Mucosa of rectum (tissue), 2 donors: ENCODE measurements around the gene KCTD7.
"Not testable (repeated sequence)": the region's sequence is repeated elsewhere in the genome, so short reads cannot be mapped to it uniquely, and the experiment has no call there.

Experiments used
- H3K27ac ChIP-seq, 2 donors: one replicate each; pipeline ENCODE4 v1.7.0; 2013; ENCODE audit warnings: inconsistent platforms in 2 of 2, low read depth in 2 of 2, low read length in 2 of 2
- H3K27me3 ChIP-seq, 2 donors: one replicate each; pipeline ENCODE4 v1.7.0; 2013; ENCODE audit warnings: low read length in 2 of 2; ENCODE audit not compliant: control insufficient read depth in 2 of 2, insufficient read depth in 2 of 2
- H3K36me3 ChIP-seq, 2 donors: one replicate each; pipeline ENCODE4 v1.7.0; 2013; ENCODE audit warnings: low read length in 2 of 2; ENCODE audit not compliant: control insufficient read depth in 2 of 2, insufficient read depth in 2 of 2
- H3K4me1 ChIP-seq, 2 donors: one replicate each; pipeline ENCODE4 v1.7.0; 2013; ENCODE audit warnings: low read length in 2 of 2, mild to moderate bottlenecking in 1 of 2; ENCODE audit not compliant: control insufficient read depth in 2 of 2, insufficient read depth in 2 of 2
- H3K4me3 ChIP-seq, 2 donors: one replicate each; pipeline ENCODE4 v1.7.0; 2013; ENCODE audit warnings: low read length in 2 of 2
- H3K9ac ChIP-seq, 2 donors: one replicate each; pipeline ENCODE4 v1.7.0; 2013; ENCODE audit warnings: low read length in 2 of 2, low read depth in 1 of 2, mild to moderate bottlenecking in 1 of 2
- H3K9me3 ChIP-seq, 2 donors: one replicate each; pipeline ENCODE4 v1.7.0; 2013; ENCODE audit warnings: low read length in 2 of 2; ENCODE audit not compliant: control insufficient read depth in 2 of 2
- donor health status: healthy.
- donor health status: Normal muscosa, but diverticular disease.

KCTD7 gene

DNA sequence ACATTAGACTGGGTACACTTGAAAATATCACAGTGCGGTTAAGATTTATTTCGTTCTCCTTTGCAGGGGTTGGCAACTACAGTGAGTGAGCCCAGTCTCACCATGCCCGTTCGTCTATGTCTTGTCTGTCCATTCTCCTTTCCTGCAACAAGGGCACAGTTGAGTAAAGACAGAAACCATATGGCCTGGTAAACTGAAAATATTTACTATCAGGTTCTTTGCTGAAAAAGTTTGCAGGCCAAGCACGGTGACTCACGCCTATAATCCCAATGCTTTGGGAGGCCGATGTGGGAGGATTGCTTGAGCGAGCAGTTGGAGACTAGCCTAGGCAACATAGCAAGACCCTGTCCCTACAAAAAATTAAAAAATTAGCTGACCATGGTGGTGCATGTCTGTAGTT lies 11.4 kb upstream of the KCTD7 start:
- no peaks in the 10 kb centered on the region for H3K27me3 ChIP-seq
- no peak overlapping the region for H3K9ac ChIP-seq
- H3K27ac ChIP-seq = no peak overlapping the region
- H3K4me1 ChIP-seq = no peaks in the 10 kb centered on the region
- no peaks in the 10 kb centered on the region for H3K9me3 ChIP-seq
- no peak overlapping the region for H3K4me3 ChIP-seq
- H3K36me3 ChIP-seq = no peaks in the 10 kb centered on the region

DNA sequence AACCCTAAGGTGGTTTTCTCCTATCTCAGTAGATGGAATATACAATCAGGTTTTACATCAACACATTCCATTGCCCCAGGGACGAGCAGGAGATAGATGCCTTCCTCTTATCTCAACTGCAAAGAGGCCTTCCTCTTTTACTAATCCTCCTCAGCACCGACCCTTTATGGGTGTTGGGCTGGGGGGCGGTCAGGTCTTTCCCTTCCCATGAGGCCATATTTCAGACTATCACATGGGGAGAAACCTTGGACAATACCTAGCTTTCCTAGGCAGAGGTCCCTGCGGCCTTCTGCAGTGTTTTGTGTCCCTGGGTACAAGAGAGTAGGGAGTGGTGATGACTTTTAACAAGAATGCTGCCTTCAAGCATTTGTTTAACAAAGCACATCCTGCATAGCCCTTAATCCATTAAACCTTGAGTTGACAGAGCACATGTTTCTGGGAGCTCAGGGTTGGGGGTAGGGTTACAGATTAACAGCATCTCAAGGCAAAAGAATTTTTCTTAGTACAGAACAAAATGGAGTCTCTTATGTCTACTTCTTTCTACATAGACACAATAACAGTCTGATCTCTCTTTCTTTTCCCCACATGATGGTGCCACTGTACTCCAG lies 9.2 kb upstream of the KCTD7 start:
- H3K4me1 ChIP-seq, H3K9me3 ChIP-seq, H3K4me3 ChIP-seq, H3K27ac ChIP-seq, H3K9ac ChIP-seq, H3K27me3 ChIP-seq, H3K36me3 ChIP-seq: not testable (repeated sequence)

GRCh38 chr7:66626331-66626934 lies 2.2 kb upstream of the KCTD7 start:
- no peaks in the 10 kb centered on the region for H3K36me3 ChIP-seq
- H3K4me1 ChIP-seq = peaks cover 6 to 13% of the 10 kb centered on the region in 2 donors
- no peaks in the 10 kb centered on the region for H3K9me3 ChIP-seq
- H3K27me3 ChIP-seq = no peaks in the 10 kb centered on the region
- no peak overlapping the region for H3K4me3 ChIP-seq
- no peak overlapping the region for H3K27ac ChIP-seq
- H3K9ac ChIP-seq = no peak overlapping the region

DNA sequence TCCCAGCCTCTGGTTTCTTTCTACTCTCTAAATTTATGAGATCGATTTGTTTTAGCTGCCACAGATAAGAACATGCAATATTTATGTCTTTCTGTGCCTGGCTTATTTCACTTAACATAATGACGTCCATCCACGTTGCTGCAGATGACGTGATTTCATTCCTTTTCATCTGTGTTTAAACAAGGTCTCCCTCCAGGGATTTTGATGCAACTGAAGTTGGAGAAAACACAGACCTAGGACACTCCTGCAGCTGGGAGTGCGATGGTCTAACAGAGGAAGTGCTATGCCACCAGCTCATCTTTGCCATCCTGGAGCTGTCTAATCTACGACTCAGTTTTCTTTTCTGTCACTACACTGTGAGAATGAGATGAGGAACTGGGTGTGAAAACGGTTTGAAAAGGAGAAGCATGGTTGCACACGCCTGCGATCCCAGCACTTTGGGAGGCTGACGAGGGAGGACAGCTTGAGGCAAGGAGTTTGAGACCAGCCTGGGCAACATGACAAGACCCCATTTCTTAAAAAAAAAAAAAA lies 1.5 kb upstream of the KCTD7 start:
- Histone ChIP-seq H3K4me3 (peak overlapping the region; percentile 91 to 93), H3K9me3 (no peaks in the 10 kb centered on the region), H3K36me3 (no peaks in the 10 kb centered on the region), H3K4me1 (peaks cover 10 to 13% of the 10 kb centered on the region in 2 donors), H3K27ac (peak overlapping the region in 1 of 2 donors; percentile 97), H3K27me3 (no peaks in the 10 kb centered on the region), H3K9ac (no peak overlapping the region)

DNA sequence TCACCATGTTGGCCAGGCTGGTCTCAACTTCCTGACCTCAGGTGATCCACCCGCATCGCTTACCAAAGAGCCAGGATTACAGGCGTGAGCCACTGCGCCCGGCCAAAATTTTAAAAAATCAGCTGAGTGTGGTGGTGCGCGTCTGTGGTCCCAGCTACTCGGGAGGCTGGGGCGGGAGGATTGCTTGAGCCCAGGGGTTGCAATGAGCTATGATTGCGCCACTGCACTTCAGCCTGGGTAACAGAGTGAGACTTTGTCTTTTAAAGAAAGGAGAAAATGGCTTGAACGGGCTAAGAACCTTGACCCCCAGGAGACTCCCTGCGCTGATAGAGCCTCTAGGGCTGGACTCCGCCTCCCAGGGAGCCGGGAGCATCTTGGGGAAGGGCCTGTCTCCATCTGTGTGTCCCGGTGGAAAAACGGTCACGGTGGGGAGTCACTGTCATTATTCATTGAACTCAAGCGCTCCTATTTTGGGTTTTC lies 760 bp upstream of the KCTD7 start:
- H3K36me3 ChIP-seq = no peaks in the 10 kb centered on the region
- H3K9ac ChIP-seq = peak overlapping the region; percentile 94 to 96
- no peaks in the 10 kb centered on the region for H3K27me3 ChIP-seq
- H3K27ac ChIP-seq = peak overlapping the region; percentile 97 to 99
- H3K9me3 ChIP-seq = no peaks in the 10 kb centered on the region
- H3K4me3 ChIP-seq = peak overlapping the region; percentile 91 to 93
- H3K4me1 ChIP-seq = peaks cover 10 to 13% of the 10 kb centered on the region in 2 donors

DNA sequence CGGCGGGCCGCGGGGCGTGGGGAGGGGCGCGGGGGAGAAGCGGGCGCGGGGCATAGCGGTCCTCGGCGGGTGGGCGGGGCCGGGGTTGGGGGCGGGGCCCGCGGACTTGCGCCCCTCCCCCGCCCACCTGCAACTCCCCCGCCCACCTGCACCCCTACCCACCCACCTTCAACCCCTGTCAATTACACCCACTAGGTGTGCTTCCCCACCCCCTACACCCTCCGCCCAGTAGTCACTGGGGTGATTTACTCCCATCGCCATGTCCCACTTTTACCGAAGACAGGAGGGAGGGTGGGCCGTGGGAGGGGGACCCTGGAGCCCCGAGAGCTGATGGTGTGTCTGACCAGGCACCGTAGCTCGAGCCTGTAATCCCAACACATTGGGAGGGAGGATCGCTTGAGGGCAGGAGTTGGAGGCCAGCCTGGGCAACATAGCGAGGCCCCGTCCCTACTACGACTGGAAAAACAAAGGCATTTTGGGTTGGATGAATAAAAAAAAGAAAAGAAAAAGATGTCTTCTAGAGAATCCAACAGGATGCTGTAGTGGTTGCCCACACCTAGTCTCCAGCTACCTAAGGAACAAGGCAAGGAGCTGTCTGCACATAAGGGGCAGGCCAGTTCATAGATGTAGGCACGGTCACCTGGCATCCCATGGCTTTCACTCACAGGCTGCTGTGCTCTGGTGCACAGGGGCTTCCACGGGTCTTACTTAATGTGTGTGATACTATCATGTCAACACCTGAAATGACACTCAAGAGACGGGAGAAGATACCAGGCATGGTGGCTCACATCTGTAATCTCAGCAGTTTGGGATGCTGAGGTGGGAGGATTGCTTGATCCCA lies 761 bp downstream of the KCTD7 start:
- Histone ChIP-seq H3K36me3 (peaks cover 0 to 4% of the 10 kb centered on the region in 2 donors), H3K9me3 (no peaks in the 10 kb centered on the region), H3K4me1 (peaks cover 10 to 13% of the 10 kb centered on the region in 2 donors), H3K27ac (peak overlapping the region; percentile 95 to 96), H3K4me3 (peak overlapping the region; percentile 69 to 71), H3K27me3 (no peaks in the 10 kb centered on the region), H3K9ac (peak overlapping the region; percentile 19 to 45)

GRCh38 chr7:66630531-66630930 lies 1.9 kb downstream of the KCTD7 start:
- no peak overlapping the region for H3K9ac ChIP-seq
- no peaks in the 10 kb centered on the region for H3K9me3 ChIP-seq
- H3K27me3 ChIP-seq = no peaks in the 10 kb centered on the region
- H3K4me1 ChIP-seq = peaks cover 10 to 13% of the 10 kb centered on the region in 2 donors
- no peak overlapping the region for H3K27ac ChIP-seq
- peaks cover 2 to 4% of the 10 kb centered on the region in 2 donors for H3K36me3 ChIP-seq
- no peak overlapping the region for H3K4me3 ChIP-seq

DNA sequence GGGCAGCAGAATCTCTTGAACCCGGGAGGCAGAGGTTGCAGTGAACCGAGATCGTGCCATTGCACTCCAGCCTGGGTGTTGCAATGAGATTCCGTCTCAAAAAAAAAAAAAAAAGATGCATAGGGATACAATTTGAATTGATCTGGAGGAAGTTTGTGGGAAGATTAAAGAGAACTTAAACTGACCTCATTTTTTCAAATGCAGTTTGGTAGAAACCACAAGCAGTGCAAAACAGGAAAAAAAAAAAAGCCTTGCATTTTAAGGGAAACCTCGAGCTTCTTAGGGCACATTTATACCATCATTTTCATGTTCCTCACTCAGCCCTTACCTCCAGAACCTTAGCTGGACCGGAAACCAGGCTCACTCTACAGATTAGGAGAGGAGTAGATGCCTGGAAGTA lies 2.8 kb downstream of the KCTD7 start:
- no peak overlapping the region for H3K9ac ChIP-seq
- H3K9me3 ChIP-seq = no peaks in the 10 kb centered on the region
- peaks cover 2 to 4% of the 10 kb centered on the region in 2 donors for H3K36me3 ChIP-seq
- H3K4me1 ChIP-seq = peaks cover 10 to 13% of the 10 kb centered on the region in 2 donors
- peak overlapping the region in 1 of 2 donors; percentile 42 for H3K4me3 ChIP-seq
- no peaks in the 10 kb centered on the region for H3K27me3 ChIP-seq
- H3K27ac ChIP-seq = peak overlapping the region in 1 of 2 donors; percentile 10

DNA sequence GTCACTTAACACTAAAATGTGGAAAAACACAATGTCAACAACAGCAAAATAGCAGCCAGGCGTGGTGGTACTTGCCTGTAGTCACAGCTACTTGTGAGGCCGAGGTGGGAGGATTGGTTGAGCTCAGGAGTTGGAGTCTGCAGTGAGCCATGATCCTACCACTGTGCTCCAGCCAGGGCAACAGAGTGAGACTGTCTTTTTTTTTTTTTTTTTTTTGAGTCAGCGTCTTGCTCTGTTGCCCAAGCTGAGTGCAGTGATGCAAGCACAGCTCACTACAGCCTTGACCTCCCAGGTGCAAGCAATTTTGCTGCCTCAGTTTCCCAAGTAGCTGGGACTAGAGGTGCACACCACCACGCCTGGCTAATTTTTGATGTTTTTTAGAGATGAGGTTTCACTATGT lies 6.1 kb downstream of the KCTD7 start:
- Histone ChIP-seq H3K27ac (no peak overlapping the region), H3K27me3 (no peaks in the 10 kb centered on the region), H3K9me3 (no peaks in the 10 kb centered on the region), H3K4me1 (peaks cover 2 to 5% of the 10 kb centered on the region in 2 donors), H3K36me3 (peaks cover 18 to 25% of the 10 kb centered on the region in 2 donors), H3K4me3 (no peak overlapping the region), H3K9ac (no peak overlapping the region)
